ENCODE data around the gene CILP2.

The CILP2 gene

GRCh38 chr19:19501798-19502197 lies 36.3 kb upstream of the CILP2 start:
- TF ChIP-seq, protein P1, sequence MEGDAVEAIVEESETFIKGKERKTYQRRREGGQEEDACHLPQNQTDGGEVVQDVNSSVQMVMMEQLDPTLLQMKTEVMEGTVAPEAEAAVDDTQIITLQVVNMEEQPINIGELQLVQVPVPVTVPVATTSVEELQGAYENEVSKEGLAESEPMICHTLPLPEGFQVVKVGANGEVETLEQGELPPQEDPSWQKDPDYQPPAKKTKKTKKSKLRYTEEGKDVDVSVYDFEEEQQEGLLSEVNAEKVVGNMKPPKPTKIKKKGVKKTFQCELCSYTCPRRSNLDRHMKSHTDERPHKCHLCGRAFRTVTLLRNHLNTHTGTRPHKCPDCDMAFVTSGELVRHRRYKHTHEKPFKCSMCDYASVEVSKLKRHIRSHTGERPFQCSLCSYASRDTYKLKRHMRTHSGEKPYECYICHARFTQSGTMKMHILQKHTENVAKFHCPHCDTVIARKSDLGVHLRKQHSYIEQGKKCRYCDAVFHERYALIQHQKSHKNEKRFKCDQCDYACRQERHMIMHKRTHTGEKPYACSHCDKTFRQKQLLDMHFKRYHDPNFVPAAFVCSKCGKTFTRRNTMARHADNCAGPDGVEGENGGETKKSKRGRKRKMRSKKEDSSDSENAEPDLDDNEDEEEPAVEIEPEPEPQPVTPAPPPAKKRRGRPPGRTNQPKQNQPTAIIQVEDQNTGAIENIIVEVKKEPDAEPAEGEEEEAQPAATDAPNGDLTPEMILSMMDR (IDR thresholded peaks at IDR 0.05; ENCODE audit: low read depth, low read length): no peak
- H3K4me3 ChIP-seq (ENCODE audit: low read depth, low read length): no peak overlapping the region

DNA sequence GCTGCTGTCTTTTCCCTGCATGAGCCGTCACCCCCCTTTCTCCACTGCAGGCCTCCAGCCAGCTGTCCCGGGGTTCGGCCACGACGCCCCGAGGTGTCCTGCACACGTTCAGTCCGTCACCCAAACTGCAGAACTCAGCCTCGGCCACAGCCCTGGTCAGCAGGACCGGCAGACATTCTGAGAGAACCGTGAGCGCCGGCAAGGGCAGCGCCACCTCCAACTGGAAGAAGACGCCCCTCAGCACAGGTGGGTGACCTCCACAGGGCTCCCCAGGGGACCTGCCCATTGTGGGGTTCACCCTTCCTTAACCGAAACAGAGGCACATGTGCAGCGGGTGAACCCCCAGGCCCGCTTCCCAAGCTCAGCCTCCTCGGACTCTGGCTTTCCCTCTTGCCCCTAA lies 35.8 kb upstream of the CILP2 start:
- TF ChIP-seq, protein P1 (IDR thresholded peaks at IDR 0.05; ENCODE audit: low read depth, low read length): no peak
- H3K4me3 ChIP-seq (ENCODE audit: low read depth, low read length): no peak overlapping the region

DNA sequence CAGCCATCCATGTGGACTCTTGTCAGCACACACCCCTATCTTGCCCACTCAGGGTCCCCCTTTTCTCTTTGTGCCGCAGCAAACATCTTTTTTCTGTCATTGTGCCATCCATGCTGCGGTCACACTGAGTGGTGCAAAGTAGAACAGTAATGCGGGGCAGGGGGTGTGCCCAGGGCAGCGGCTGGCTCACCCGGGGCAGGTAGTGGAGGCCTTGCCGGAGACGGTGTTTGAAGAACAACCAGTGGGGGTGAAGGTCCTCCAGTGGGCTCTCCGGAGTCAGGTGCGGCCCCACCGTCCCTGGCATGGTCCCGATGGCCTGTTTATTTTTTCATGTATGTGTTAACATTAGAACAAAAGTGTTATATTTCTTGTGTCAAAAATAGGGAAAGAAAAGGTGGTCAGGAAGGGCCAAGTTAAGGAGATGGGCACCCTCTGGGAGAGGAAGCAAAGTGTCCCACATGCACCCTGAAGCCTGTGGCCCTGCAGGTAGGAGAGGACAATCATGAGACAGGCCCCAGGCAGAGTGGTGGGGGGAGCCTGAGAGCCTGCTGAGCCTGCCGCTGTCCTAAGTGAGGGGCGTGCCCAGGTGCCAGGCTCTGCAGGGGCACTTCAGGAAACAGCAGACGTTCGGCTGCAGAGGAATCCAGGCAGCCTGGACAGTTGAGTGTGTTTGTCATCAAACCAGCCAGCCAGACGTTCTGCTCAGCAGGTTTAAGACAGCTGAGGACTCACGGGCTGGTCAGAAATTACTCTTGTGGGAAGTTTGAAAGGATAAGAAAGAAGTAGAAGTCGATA lies 35.1 kb upstream of the CILP2 start:
- H3K4me3 ChIP-seq (ENCODE audit: low read depth, low read length): no peak overlapping the region
- TF ChIP-seq, protein P1 (IDR thresholded peaks at IDR 0.05; ENCODE audit: low read depth, low read length): no peak

DNA sequence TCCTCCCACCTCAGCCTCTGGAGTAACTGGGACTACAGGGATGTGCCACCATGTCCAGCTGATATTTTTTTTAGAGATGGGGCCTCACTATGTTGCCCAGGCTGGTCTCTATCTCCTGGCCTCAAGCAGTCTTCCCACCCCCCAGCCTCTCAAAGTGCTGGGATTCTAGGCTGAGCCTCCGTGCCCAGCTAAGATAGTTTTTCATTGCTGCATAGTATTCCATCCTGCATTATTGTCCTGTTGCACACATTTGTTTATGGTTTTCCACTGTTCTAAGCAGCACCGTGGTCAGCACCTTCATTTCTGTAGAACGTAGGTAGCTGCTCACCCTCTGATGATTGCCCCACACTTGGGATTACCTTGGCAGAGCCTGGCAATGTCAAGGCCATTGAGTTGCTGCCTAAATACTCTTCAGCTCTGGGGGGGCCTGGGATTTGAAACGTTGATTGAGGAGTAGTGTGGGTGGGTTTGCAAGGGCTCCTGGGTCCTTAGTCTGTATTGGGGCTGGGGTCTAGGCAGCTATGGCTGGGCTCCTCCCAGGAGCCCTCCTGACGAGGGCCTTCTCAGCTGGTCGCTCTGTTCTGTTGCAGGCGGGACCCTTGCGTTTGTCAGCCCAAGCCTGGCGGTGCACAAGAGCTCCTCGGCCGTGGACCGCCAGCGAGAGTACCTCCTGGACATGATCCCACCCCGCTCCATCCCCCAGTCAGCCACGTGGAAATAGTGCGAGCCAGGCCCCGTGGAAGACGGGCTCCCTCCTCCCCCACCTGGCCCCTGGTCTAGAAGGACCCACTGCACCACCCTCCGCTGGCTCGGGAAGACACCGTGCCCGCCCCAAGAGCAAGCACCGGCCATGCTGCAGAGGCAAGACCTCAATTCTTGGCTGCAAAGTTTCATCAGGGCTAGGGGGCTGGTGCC lies 33.1 kb upstream of the CILP2 start:
- H3K4me3 ChIP-seq (ENCODE audit: low read depth, low read length): no peak overlapping the region
- TF ChIP-seq, protein P1 (IDR thresholded peaks at IDR 0.05; ENCODE audit: low read depth, low read length): no peak

DNA sequence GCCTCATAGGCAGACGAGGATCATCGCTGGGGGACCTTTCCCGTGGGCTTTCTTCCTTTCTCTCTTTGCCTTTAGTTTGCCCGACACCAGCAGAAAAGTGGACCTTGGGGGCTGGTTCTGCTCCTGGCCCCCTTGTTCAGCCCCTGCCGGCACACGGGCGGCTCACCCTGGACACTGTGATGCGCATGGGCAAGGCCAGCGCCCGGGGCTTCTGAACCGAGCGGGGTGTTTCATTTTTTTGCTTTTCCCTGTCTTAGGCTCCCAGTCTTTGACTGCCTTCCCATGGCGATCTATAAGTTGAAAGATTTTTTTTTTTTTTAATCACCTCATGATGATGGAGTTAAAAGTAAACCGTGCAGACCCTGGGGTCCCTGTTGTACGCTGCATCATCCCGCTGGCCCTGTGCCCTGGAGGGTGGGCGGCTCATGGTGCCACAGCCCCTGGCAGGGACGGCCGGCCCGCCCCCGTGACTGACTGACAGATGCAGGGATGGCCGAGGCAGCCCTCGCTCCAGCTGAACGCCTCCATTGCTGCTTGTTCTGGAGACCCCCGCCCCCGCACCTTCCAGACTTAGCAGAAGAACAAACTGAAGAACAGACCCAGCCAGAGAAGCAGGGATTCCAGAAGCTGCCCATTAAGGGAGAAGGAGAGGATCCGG lies 32.3 kb upstream of the CILP2 start:
- TF ChIP-seq, protein P1 (IDR thresholded peaks at IDR 0.05; ENCODE audit: low read depth, low read length): no peak
- no peak overlapping the region for H3K4me3 ChIP-seq (ENCODE audit: low read depth, low read length)

GRCh38 chr19:19506592-19506991 lies 31.5 kb upstream of the CILP2 start:
- TF ChIP-seq, protein P1 (IDR thresholded peaks at IDR 0.05; ENCODE audit: low read depth, low read length): no peak

More at GRCh38 chr19:19506592-19506991, 31.5 kb upstream of the CILP2 start:
- no peak overlapping the region for H3K4me3 ChIP-seq (ENCODE audit: low read depth, low read length)
